ENCODE results near the gene TMEM163.

The TMEM163 gene

DNA sequence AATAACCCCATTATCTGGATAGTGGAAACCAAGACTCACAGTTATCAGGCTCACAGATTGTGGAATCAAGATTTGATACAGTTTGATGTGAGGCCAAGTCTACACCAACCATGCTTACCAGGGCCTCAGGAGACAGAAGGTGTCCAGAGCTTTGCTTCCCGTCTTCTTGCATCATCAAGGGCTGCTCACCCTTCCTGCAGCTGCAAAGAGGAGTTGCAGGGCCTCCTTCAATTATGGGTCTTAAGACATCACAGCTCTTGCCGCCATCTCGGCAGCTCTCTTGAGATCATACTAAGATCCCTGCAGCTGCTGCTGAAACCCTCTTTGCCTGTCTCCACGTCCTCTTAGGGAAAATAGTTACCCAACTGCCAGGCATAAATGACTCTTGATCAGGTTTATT is 288.9 kb downstream of the TMEM163 start:
- TF ChIP-seq, protein P1, sequence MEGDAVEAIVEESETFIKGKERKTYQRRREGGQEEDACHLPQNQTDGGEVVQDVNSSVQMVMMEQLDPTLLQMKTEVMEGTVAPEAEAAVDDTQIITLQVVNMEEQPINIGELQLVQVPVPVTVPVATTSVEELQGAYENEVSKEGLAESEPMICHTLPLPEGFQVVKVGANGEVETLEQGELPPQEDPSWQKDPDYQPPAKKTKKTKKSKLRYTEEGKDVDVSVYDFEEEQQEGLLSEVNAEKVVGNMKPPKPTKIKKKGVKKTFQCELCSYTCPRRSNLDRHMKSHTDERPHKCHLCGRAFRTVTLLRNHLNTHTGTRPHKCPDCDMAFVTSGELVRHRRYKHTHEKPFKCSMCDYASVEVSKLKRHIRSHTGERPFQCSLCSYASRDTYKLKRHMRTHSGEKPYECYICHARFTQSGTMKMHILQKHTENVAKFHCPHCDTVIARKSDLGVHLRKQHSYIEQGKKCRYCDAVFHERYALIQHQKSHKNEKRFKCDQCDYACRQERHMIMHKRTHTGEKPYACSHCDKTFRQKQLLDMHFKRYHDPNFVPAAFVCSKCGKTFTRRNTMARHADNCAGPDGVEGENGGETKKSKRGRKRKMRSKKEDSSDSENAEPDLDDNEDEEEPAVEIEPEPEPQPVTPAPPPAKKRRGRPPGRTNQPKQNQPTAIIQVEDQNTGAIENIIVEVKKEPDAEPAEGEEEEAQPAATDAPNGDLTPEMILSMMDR (IDR thresholded peaks at IDR 0.05), result no peak
- H3K27me3 ChIP-seq, result no peaks in the 10 kb centered on the region
- no peaks in the 10 kb centered on the region for H3K4me1 ChIP-seq
- peaks cover 5 to 30% (median 15%) of the 10 kb centered on the region in 3 donors for H3K36me3 ChIP-seq
- H3K9me3 ChIP-seq, result no peaks in the 10 kb centered on the region
- no peak overlapping the region for H3K27ac ChIP-seq
- no peak overlapping the region for H3K4me3 ChIP-seq
- intact Hi-C loops (cut with DNase I; ENCODE audit: low total_unique reads), result no loop called here
- DNase-seq, result no peak

DNA sequence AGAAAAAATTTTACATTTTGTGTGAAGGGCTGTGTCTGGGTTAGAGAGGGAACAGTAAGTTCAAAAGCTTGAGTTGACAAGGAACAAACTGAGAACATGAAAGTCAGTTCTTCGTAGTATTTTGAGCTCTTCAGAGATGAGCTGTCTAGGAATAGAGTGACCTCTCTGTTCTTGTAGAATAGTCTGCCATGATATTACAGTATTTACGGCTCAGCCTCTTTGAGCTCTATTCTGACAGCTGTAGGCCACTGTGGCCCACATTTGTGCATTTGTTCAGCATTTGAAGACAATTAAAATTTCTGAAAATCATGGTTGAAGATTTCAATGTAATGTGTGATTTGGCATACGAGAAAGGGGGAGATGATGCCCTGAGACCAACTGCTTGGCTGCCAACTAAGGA is 292.1 kb downstream of the TMEM163 start:
- H3K36me3 ChIP-seq, result peaks cover 11 to 44% (median 15%) of the 10 kb centered on the region in 3 donors
- no peaks in the 10 kb centered on the region for H3K27me3 ChIP-seq
- no peak for DNase-seq
- TF ChIP-seq, protein P1 (IDR thresholded peaks at IDR 0.05), result no peak
- intact Hi-C loops (cut with DNase I; ENCODE audit: low total_unique reads), result no loop called here
- H3K9me3 ChIP-seq, result no peaks in the 10 kb centered on the region
- H3K4me1 ChIP-seq, result peaks cover 0 to 3% (median under 1%) of the 10 kb centered on the region in 4 donors
- H3K27ac ChIP-seq, result no peak overlapping the region
- no peak overlapping the region for H3K4me3 ChIP-seq

DNA sequence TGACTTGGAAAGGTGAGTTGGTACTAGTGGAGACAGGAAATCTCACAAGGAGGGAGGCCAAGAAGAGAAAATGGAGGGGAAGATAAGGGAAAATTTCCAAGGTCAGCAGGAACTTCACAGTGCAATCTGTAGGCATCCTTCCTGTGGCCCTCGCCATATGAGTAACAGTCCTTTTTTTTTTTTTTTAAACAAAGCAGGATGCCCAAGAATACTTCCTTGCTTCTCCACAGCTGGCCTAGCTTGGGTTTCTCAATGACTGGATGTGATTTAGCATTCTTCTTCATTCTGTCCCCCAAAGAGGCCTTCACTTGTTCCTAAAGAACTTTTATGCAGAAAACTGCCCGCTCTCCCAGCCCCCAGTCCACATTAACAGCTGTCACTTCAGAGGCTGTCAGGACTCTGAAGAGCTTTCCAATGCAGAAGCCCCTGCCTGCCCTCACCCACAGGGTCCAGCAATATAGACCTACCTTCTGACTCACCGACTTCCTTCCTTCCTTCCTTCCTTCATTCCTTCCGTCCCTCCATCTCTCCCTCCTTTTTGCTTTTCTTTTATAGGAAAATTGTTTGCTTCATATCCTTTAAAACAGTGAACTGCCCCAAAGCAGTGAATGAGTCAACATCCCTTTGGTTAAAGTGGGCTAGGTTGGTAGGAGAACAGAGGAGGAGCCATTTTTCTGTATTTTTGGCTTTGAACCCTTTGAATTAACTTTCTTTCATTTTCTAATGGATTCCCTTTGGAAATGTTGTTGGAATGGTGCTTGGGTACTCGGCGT is 292.9 kb downstream of the TMEM163 start:
- no peaks in the 10 kb centered on the region for H3K9me3 ChIP-seq
- H3K4me1 ChIP-seq, result peaks cover 0 to 11% (median 6%) of the 10 kb centered on the region in 4 donors
- no peak overlapping the region for H3K4me3 ChIP-seq
- TF ChIP-seq, protein P1 (IDR thresholded peaks at IDR 0.05), result no peak
- H3K27ac ChIP-seq, result no peak overlapping the region
- intact Hi-C loops (cut with DNase I; ENCODE audit: low total_unique reads), result no loop called here
- no peak for DNase-seq
- H3K36me3 ChIP-seq, result peaks cover 7 to 40% (median 15%) of the 10 kb centered on the region in 3 donors
- H3K27me3 ChIP-seq, result no peaks in the 10 kb centered on the region

DNA sequence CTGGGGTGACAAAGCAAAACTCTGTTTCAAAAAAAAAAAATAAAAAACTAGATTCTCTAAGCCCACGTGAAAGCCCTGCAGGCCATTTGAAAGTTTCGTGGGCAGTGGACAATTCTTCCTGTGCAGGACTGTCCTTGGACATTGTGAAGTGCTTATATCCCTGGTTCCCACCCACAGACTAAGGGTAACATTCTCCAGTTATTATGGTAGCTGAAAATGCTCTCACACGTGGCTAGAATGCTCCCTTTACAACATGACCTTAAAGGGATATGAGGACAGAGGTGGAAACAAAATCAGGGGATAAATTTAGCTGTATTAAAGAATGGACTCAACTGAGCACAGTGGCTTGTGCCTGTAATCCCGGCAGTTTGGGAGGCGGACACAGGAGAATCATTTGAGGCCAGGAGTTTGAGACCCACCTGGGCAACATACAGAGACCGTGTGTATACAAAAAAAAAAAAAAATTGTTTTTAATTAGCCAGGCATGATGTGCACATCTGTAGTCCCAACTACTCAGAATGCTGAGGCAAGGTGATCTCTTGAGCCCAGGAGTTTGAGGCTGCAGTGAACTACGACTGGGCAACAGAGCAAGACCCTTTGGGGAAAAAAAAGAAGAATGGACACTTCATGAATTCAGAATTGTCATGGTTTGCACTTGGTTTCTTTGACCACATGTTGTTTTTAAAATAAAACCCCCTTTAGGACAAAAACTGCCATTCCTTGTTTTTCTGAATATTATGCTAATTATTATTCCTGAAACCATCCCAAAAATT is 297.1 kb downstream of the TMEM163 start:
- TF ChIP-seq, protein P1 (IDR thresholded peaks at IDR 0.05), result no peak
- Histone ChIP-seq H3K27ac (peak overlapping the region in 1 of 2 donors; percentile 5), H3K4me3 (no peak overlapping the region), H3K4me1 (peaks cover 0 to 14% (median 9%) of the 10 kb centered on the region in 4 donors), H3K9me3 (no peaks in the 10 kb centered on the region), H3K36me3 (peaks cover 0 to 21% (median 7%) of the 10 kb centered on the region in 3 donors), H3K27me3 (no peaks in the 10 kb centered on the region)
- intact Hi-C loops (cut with DNase I; ENCODE audit: low total_unique reads), result no loop called here
- DNase-seq, result no peak

DNA sequence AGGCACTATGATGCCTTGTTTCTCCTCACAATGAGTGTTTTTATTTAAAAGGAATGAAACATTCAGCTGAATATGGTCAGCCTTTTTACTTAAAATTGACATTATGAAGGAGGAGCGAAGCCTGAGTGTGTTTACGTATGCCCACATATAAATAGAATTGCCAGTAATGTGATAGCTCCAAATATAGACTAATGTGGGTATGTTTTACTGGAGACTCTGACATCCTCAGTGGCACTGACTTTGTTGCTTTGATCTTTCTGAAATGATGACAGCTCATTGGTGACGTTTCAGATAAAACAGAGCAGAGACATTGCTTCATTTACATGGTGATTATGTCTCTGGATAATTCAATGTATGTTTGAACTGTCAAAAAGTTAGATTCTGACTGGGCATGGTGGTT is 297.9 kb downstream of the TMEM163 start:
- DNase-seq, result no peak
- Histone ChIP-seq H3K9me3 (no peaks in the 10 kb centered on the region), H3K4me3 (no peak overlapping the region), H3K27me3 (no peaks in the 10 kb centered on the region), H3K4me1 (peaks cover 0 to 14% (median 9%) of the 10 kb centered on the region in 4 donors), H3K27ac (peak overlapping the region in 1 of 2 donors; percentile 5), H3K36me3 (peaks cover 0 to 21% (median 7%) of the 10 kb centered on the region in 3 donors)
- TF ChIP-seq, protein P1 (IDR thresholded peaks at IDR 0.05), result no peak
- intact Hi-C loops (cut with DNase I; ENCODE audit: low total_unique reads), result no loop called here
